ENCODE results near the gene JCHAIN. TPM values are rescaled to one million over a fixed set of nuclear protein-coding genes. Genes with fewer than 3 reads are reported as not detected.

The JCHAIN gene
- total and polyA plus RNA-seq, 2 of the 13 experiments (the other 11 are each of a cell fraction or from before 2014, with no cell fraction given): not detected

DNA sequence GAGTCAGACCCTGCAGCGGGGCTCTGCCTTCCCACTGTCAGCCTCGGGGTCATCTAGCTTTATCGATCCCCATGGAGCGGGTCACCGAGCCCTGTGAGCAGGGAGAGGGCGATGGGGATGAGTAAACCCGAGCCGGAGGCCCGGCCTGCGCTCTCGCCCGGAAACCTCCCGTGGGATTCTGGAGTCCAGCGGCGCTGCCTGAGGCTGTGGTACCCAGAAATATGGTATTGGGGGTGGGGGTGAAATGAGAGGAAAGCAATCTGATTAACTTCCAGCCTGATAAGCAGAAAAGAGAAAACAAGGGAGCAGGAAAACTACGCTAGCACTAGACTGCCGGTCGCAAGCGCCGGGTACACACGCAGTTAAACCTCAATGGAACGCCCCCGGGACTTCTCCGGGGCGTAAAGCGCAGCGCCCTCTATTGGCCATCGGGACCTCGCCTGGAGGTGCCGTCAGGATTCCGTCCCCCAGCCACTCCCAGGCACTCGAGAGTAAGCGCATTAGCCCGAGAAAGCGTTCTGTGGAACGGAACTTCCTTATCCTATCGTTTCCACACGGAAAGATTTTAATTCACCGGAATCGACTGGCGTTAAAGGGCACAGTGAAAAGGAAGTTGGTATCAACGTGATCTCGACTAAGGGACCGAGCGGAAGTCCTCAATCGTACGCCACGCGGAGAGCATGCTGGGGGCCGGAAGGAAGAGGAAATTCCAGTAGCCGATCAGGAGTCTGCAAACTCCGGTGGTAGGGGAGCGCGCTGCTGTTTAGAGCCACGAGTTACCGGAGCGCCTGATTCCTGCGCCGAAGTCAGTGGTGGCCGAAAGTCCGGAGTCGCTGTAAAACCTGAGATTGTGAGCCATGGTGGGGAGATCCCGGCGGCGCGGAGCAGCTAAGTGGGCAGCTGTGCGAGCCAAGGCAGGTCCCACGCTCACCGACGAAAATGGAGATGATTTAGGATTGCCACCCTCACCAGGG lies 21.8 kb upstream of the JCHAIN start, which contains the start of gene UTP3 (continued):
- TF ChIP-seq TGIF2 (CRISPR knock-in tag; IDR thresholded peaks at IDR 0.05) (peak; percentile 18; the same call in 1 of the 2 replicates), MED1 (CRISPR knock-in tag; IDR thresholded peaks at IDR 0.05) (peak; percentile 89), GATA4 (IDR thresholded peaks at IDR 0.05; ENCODE audit: borderline replicate concordance, low read depth) (peak; percentile 40; the same call in 1 of the 2 replicates), ZFP36 (IDR thresholded peaks at IDR 0.05; ENCODE audit: borderline replicate concordance, low read depth, low read length, partially characterized antibody) (no peak), HOXA5 (CRISPR knock-in tag; IDR thresholded peaks at IDR 0.05) (peak; percentile 93), TRIM24 (CRISPR knock-in tag; IDR thresholded peaks at IDR 0.05) (no peak), TOPORS (CRISPR knock-in tag; IDR thresholded peaks at IDR 0.05) (peak; percentile 43; the same call in 1 of the 2 replicates), SMAD9 (CRISPR knock-in tag; IDR thresholded peaks at IDR 0.05) (no peak), ZNF20 (CRISPR knock-in tag; IDR thresholded peaks at IDR 0.05) (no peak), SALL1 (CRISPR knock-in tag; IDR thresholded peaks at IDR 0.05) (peak; percentile 89), CREM (IDR thresholded peaks at IDR 0.05) (peak; percentile 91), CREM (CRISPR knock-in tag; IDR thresholded peaks at IDR 0.05) (no peak)
- TF ChIP-seq, protein P1, sequence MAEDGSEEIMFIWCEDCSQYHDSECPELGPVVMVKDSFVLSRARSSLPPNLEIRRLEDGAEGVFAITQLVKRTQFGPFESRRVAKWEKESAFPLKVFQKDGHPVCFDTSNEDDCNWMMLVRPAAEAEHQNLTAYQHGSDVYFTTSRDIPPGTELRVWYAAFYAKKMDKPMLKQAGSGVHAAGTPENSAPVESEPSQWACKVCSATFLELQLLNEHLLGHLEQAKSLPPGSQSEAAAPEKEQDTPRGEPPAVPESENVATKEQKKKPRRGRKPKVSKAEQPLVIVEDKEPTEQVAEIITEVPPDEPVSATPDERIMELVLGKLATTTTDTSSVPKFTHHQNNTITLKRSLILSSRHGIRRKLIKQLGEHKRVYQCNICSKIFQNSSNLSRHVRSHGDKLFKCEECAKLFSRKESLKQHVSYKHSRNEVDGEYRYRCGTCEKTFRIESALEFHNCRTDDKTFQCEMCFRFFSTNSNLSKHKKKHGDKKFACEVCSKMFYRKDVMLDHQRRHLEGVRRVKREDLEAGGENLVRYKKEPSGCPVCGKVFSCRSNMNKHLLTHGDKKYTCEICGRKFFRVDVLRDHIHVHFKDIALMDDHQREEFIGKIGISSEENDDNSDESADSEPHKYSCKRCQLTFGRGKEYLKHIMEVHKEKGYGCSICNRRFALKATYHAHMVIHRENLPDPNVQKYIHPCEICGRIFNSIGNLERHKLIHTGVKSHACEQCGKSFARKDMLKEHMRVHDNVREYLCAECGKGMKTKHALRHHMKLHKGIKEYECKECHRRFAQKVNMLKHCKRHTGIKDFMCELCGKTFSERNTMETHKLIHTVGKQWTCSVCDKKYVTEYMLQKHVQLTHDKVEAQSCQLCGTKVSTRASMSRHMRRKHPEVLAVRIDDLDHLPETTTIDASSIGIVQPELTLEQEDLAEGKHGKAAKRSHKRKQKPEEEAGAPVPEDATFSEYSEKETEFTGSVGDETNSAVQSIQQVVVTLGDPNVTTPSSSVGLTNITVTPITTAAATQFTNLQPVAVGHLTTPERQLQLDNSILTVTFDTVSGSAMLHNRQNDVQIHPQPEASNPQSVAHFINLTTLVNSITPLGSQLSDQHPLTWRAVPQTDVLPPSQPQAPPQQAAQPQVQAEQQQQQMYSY (CRISPR knock-in tag; IDR thresholded peaks at IDR 0.05): peak; percentile 69
- TF ChIP-seq, protein P2, sequence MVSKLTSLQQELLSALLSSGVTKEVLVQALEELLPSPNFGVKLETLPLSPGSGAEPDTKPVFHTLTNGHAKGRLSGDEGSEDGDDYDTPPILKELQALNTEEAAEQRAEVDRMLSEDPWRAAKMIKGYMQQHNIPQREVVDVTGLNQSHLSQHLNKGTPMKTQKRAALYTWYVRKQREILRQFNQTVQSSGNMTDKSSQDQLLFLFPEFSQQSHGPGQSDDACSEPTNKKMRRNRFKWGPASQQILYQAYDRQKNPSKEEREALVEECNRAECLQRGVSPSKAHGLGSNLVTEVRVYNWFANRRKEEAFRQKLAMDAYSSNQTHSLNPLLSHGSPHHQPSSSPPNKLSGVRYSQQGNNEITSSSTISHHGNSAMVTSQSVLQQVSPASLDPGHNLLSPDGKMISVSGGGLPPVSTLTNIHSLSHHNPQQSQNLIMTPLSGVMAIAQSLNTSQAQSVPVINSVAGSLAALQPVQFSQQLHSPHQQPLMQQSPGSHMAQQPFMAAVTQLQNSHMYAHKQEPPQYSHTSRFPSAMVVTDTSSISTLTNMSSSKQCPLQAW (CRISPR knock-in tag; IDR thresholded peaks at IDR 0.05): peak; percentile 97
- TF ChIP-seq, protein P3, sequence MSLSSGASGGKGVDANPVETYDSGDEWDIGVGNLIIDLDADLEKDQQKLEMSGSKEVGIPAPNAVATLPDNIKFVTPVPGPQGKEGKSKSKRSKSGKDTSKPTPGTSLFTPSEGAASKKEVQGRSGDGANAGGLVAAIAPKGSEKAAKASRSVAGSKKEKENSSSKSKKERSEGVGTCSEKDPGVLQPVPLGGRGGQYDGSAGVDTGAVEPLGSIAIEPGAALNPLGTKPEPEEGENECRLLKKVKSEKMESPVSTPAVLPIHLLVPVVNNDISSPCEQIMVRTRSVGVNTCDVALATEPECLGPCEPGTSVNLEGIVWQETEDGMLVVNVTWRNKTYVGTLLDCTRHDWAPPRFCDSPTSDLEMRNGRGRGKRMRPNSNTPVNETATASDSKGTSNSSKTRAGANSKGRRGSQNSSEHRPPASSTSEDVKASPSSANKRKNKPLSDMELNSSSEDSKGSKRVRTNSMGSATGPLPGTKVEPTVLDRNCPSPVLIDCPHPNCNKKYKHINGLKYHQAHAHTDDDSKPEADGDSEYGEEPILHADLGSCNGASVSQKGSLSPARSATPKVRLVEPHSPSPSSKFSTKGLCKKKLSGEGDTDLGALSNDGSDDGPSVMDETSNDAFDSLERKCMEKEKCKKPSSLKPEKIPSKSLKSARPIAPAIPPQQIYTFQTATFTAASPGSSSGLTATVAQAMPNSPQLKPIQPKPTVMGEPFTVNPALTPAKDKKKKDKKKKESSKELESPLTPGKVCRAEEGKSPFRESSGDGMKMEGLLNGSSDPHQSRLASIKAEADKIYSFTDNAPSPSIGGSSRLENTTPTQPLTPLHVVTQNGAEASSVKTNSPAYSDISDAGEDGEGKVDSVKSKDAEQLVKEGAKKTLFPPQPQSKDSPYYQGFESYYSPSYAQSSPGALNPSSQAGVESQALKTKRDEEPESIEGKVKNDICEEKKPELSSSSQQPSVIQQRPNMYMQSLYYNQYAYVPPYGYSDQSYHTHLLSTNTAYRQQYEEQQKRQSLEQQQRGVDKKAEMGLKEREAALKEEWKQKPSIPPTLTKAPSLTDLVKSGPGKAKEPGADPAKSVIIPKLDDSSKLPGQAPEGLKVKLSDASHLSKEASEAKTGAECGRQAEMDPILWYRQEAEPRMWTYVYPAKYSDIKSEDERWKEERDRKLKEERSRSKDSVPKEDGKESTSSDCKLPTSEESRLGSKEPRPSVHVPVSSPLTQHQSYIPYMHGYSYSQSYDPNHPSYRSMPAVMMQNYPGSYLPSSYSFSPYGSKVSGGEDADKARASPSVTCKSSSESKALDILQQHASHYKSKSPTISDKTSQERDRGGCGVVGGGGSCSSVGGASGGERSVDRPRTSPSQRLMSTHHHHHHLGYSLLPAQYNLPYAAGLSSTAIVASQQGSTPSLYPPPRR (CRISPR knock-in tag; IDR thresholded peaks at IDR 0.05; ENCODE audit: borderline replicate concordance): peak; percentile 57; the same call in 1 of the 2 replicates
